H9 (cell line): ENCODE measurements around the gene HUNK. TPM values are rescaled to one million over a fixed set of nuclear protein-coding genes. Genes with fewer than 3 reads are reported as not detected.

Experiments
- DNase-seq: peaks from one replicate; pipeline ENCODE4 v3.0.0-alpha.2; 2017
- H2AFZ ChIP-seq: one replicate; pipeline ENCODE4 v1.6.1; 2013; ENCODE audit warnings: mild to moderate bottlenecking, low read length, control low read depth, moderate library complexity
- H2AK5ac ChIP-seq: 2 replicates; pipeline ENCODE4 v1.6.1; 2013; ENCODE audit warnings: low read length, control low read depth, mixed read lengths; ENCODE audit not compliant: insufficient read length
- H2BK120ac ChIP-seq: one replicate; pipeline ENCODE4 v1.6.1; 2013; ENCODE audit warnings: low read depth, mild to moderate bottlenecking, low read length, control low read depth, inconsistent platforms; ENCODE audit not compliant: poor library complexity, severe bottlenecking
- H2BK12ac ChIP-seq: 2 replicates; pipeline ENCODE4 v1.6.1; 2013; ENCODE audit warnings: low read length, control low read depth, mixed read lengths, low read depth; ENCODE audit not compliant: insufficient read length
- H2BK15ac ChIP-seq: 2 replicates; pipeline ENCODE4 v1.6.1; 2013; ENCODE audit warnings: low read depth, low read length, control low read depth
- H2BK20ac ChIP-seq: one replicate; pipeline ENCODE4 v1.6.1; 2013; ENCODE audit warnings: low read depth, mild to moderate bottlenecking, low read length, control low read depth, inconsistent platforms; ENCODE audit not compliant: poor library complexity, severe bottlenecking
- H2BK5ac ChIP-seq: 2 replicates; pipeline ENCODE4 v1.6.1; 2013; ENCODE audit warnings: low read length, control low read depth, mixed read lengths; ENCODE audit not compliant: insufficient read length
- H3K14ac ChIP-seq: 2 replicates; pipeline ENCODE4 v1.6.1; 2013; ENCODE audit warnings: low read length, control low read depth; ENCODE audit not compliant: insufficient read depth
- H3K18ac ChIP-seq: 2 replicates; pipeline ENCODE4 v1.6.1; 2013; ENCODE audit warnings: low read depth, mild to moderate bottlenecking, mixed read lengths, low read length, control low read depth; ENCODE audit not compliant: insufficient read length
- H3K23ac ChIP-seq: 2 replicates; pipeline ENCODE4 v1.6.1; 2013; ENCODE audit warnings: low read length, control low read depth, mixed read lengths, low read depth; ENCODE audit not compliant: insufficient read length
- H3K23me2 ChIP-seq: 2 replicates; pipeline ENCODE4 v1.6.1; 2013; ENCODE audit warnings: low read depth, mild to moderate bottlenecking, mixed read lengths, low read length, control low read depth; ENCODE audit not compliant: insufficient read length, poor library complexity, severe bottlenecking
- H3K27ac ChIP-seq: 2 replicates; pipeline ENCODE4 v1.5.1; 2013; ENCODE audit warnings: low read length, control low read depth, mixed read lengths, low read depth; ENCODE audit not compliant: insufficient read length
- H3K27me3 ChIP-seq: 2 replicates; pipeline ENCODE4 v1.6.1; 2013; ENCODE audit warnings: low read length, control low read depth, inconsistent platforms; ENCODE audit not compliant: insufficient read depth
- H3K4ac ChIP-seq: 2 replicates; pipeline ENCODE4 v1.6.1; 2013; ENCODE audit warnings: low read depth, mild to moderate bottlenecking, control low read depth, inconsistent platforms, low read length, moderate library complexity
- H3K4me1 ChIP-seq: 2 replicates; pipeline ENCODE4 v1.6.1; 2013; ENCODE audit warnings: low read length, control low read depth, inconsistent platforms; ENCODE audit not compliant: insufficient read depth
- H3K4me2 ChIP-seq: 2 replicates; pipeline ENCODE4 v1.6.1; 2013; ENCODE audit warnings: low read length, control low read depth, mixed read lengths; ENCODE audit not compliant: insufficient read length, insufficient read depth
- H3K56ac ChIP-seq: 2 replicates; pipeline ENCODE4 v1.6.1; 2013; ENCODE audit warnings: low read depth, mild to moderate bottlenecking, mixed read lengths, low read length, control low read depth; ENCODE audit not compliant: insufficient read length
- H3K79me1 ChIP-seq: 2 replicates; pipeline ENCODE4 v1.6.1; 2013; ENCODE audit warnings: low read depth, mild to moderate bottlenecking, moderate library complexity, low read length, control low read depth, inconsistent platforms; ENCODE audit not compliant: insufficient read depth, poor library complexity, severe bottlenecking
- H3K79me2 ChIP-seq: 2 replicates; pipeline ENCODE4 v1.6.1; 2013; ENCODE audit warnings: low read length, control low read depth, inconsistent platforms; ENCODE audit not compliant: insufficient read depth
- H3K9ac ChIP-seq: 2 replicates; pipeline ENCODE4 v1.6.1; 2013; ENCODE audit warnings: low read length, control low read depth, mixed read lengths; ENCODE audit not compliant: insufficient read length; ENCODE audit errors: extremely low read depth
- H3K9me3 ChIP-seq: one replicate; pipeline ENCODE4 v1.6.1; 2013; ENCODE audit warnings: low read depth, low read length, inconsistent platforms; ENCODE audit not compliant: control insufficient read depth
- H3T11ph ChIP-seq: one replicate; pipeline ENCODE4 v1.6.1; 2013; ENCODE audit warnings: mild to moderate bottlenecking, low read length, control low read depth, inconsistent platforms
- H4K20me1 ChIP-seq: one replicate; pipeline ENCODE4 v1.6.1; 2013; ENCODE audit not compliant: control insufficient read depth, insufficient read length, insufficient read depth
- H4K5ac ChIP-seq: 2 replicates; pipeline ENCODE4 v1.6.1; 2013; ENCODE audit warnings: low read depth, mild to moderate bottlenecking, mixed read lengths, low read length, control low read depth; ENCODE audit not compliant: insufficient read length
- H4K8ac ChIP-seq: replicated peaks from 2 replicates; pipeline ENCODE4 v1.6.1; 2013; ENCODE audit warnings: low read length, control low read depth, mixed read lengths, low read depth; ENCODE audit not compliant: insufficient read length
- H4K91ac ChIP-seq: 2 replicates; pipeline ENCODE4 v1.6.1; 2013; ENCODE audit warnings: low read depth, mild to moderate bottlenecking, moderate library complexity, mixed read lengths, low read length, control low read depth; ENCODE audit not compliant: insufficient read length
- H3K27ac Mint-ChIP-seq, 3 experiments: 2 replicates in 2 of 3; 3 replicates in 1 of 3; pipeline ENCODE4 v1.8.0; 2020 to 2021; ENCODE audit warnings: mixed read lengths in 3 of 3, mild to moderate bottlenecking in 1 of 3, moderate library complexity in 1 of 3
- H3K27me3 Mint-ChIP-seq: 2 replicates; pipeline ENCODE4 v1.8.0; 2021; ENCODE audit warnings: low read depth, mild to moderate bottlenecking, moderate library complexity, mixed read lengths
- H3K36me3 Mint-ChIP-seq, 3 experiments: 2 replicates in 2 of 3; 3 replicates in 1 of 3; pipeline ENCODE4 v1.8.0; 2020 to 2021; ENCODE audit warnings: low read depth in 3 of 3, mixed read lengths in 3 of 3; ENCODE audit not compliant: insufficient read depth in 1 of 3
- H3K4me1 Mint-ChIP-seq, 2 experiments: 2 replicates each; pipeline ENCODE4 v1.8.0; 2020; ENCODE audit warnings: mixed read lengths in 2 of 2
- H3K4me3 Mint-ChIP-seq, 2 experiments: 2 replicates in 1 of 2; 3 replicates in 1 of 2; pipeline ENCODE4 v1.8.0; 2020 to 2021; ENCODE audit warnings: mild to moderate bottlenecking in 2 of 2, mixed read lengths in 2 of 2, moderate library complexity in 1 of 2
- H3K9me3 Mint-ChIP-seq, 2 experiments: 2 replicates in 1 of 2; 3 replicates in 1 of 2; pipeline ENCODE4 v1.8.0; 2020; ENCODE audit warnings: mild to moderate bottlenecking in 2 of 2, mixed read lengths in 2 of 2, moderate library complexity in 1 of 2
- WGBS: extraction: QIAGEN DNeasy Blood & Tissue Kit; methylation state at CpG from one replicate; pipeline ENCODE4 v1.1.7; 2013; ENCODE audit warnings: missing lambda C conversion rate, low lambda C conversion rate, mixed read lengths; ENCODE audit not compliant: insufficient read length; ENCODE audit errors: extremely low coverage; 5-methylcytosine and 5-hydroxymethylcytosine counted together
- total RNA-seq: library from RNA; stranded (reverse); gene quantifications from 2 replicates; pipeline ENCODE4 v1.2.1, GENCODE V29; 2021
- TF ChIP-seq, protein P1 (sequence below): fragments of 200-600 bp; sonication (generic); conservative IDR thresholded peaks from 3 replicates; pipeline ENCODE4 v1.8.0; 2021; ENCODE audit warnings: antibody characterized with exemption, mild to moderate bottlenecking

Gene HUNK
- total RNA-seq, 1 experiment from 2014 or later: 5.8 TPM

- Histone ChIP-seq H4K91ac (no peak overlapping the region), H2AFZ (no peak overlapping the region), H3K4ac (no peak overlapping the region), H3K18ac (no peak overlapping the region), H2BK120ac (no peak overlapping the region), H3K79me1 (no peaks in the 10 kb centered on the region), H2BK20ac (no peak overlapping the region), H3K27me3 (no peaks in the 10 kb centered on the region; the same call in 1 of the 2 replicates), H3K14ac (no peak overlapping the region), H3K4me2 (no peak overlapping the region), H2BK5ac (no peak overlapping the region), H2BK12ac (no peak overlapping the region), H2BK15ac (no peak overlapping the region), H3T11ph (no peak overlapping the region), H3K56ac (no peak overlapping the region), H3K23me2 (no peaks in the 10 kb centered on the region), H3K4me1 (no peaks in the 10 kb centered on the region), H2AK5ac (no peak overlapping the region), H3K27ac (no peak overlapping the region), H3K9ac (no peak overlapping the region), H3K79me2 (no peaks in the 10 kb centered on the region), H4K20me1 (no peaks in the 10 kb centered on the region), H4K8ac (no peak overlapping the region), H3K23ac (no peak overlapping the region), H4K5ac (no peak overlapping the region), H3K9me3 (no peaks in the 10 kb centered on the region)
- H3K36me3 Mint-ChIP-seq: peaks cover 8 to 21% (median 12%) of the 10 kb centered on the region in 3 experiments
- H3K9me3 Mint-ChIP-seq: peaks cover 8 to 14% of the 10 kb centered on the region in 2 experiments
- H3K27me3 Mint-ChIP-seq: no peaks in the 10 kb centered on the region; the same call in 1 of the 2 replicates
- TF ChIP-seq, protein P1, sequence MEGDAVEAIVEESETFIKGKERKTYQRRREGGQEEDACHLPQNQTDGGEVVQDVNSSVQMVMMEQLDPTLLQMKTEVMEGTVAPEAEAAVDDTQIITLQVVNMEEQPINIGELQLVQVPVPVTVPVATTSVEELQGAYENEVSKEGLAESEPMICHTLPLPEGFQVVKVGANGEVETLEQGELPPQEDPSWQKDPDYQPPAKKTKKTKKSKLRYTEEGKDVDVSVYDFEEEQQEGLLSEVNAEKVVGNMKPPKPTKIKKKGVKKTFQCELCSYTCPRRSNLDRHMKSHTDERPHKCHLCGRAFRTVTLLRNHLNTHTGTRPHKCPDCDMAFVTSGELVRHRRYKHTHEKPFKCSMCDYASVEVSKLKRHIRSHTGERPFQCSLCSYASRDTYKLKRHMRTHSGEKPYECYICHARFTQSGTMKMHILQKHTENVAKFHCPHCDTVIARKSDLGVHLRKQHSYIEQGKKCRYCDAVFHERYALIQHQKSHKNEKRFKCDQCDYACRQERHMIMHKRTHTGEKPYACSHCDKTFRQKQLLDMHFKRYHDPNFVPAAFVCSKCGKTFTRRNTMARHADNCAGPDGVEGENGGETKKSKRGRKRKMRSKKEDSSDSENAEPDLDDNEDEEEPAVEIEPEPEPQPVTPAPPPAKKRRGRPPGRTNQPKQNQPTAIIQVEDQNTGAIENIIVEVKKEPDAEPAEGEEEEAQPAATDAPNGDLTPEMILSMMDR: no peak
- H3K4me3 Mint-ChIP-seq: no peak overlapping the region
- H3K27ac Mint-ChIP-seq: no peak overlapping the region
- WGBS: no CpG with 5 or more reads among the region's 7 CpGs
- H3K4me1 Mint-ChIP-seq: peaks cover 24 to 30% of the 10 kb centered on the region in 2 experiments
- no peak for DNase-seq
Measured at GRCh38 chr21:31917108-31917507, 44.3 kb downstream of the HUNK start.
